Effector CD4-positive, alpha-beta T cell (primary cell): ENCODE results near the gene LRP6.

Experiments used
- DNase-seq: peaks from one replicate; pipeline ENCODE4 v3.0.0-alpha.2; 2020

Gene LRP6

DNA sequence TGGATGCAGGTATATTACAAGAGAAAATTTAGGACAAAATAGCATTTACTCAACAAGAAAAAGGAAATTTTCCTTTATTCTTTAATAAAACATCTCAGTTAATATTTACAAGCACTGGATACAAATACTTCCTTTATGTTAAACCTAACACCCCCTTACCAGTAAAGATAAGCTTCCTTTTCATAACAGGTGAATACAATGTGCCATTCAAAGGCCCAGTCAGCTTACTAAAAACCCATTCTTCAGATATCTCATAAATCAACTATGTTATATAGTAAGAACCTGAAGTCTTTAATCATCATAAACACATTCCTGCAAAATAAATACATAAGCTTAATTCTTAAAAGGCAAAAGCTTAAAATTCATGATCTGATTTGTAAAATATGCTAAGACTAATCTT lies 52.6 kb downstream of the LRP6 start:
- DNase-seq, result no peak

- DNase-seq, result no peak
Observed at GRCh38 chr12:12212769-12213168, 54.1 kb downstream of the LRP6 start.

DNA sequence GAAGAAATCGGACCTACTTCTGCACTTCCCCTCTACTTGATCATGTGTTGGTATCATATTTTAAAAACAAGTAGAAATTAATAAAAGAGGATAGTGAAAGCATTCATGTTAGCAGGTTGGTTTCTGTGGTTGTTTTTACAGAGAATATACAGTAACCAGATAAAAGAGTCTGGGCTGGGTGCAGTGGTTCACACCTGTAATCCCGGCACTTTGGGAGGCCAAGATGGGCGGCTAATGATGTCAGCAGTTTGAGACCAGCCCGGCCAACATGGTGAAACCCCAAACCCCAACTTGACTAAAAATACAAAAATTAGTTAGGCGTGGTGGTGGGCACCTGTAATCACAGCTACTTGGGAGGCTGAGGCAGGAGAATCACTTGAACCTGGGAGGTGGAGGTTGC lies 55.9 kb downstream of the LRP6 start:
- no peak for DNase-seq

GRCh38 chr12:12210416-12210815 lies 56.4 kb downstream of the LRP6 start:
- no peak for DNase-seq

GRCh38 chr12:12209675-12210074 lies 57.2 kb downstream of the LRP6 start:
- no peak for DNase-seq

DNA sequence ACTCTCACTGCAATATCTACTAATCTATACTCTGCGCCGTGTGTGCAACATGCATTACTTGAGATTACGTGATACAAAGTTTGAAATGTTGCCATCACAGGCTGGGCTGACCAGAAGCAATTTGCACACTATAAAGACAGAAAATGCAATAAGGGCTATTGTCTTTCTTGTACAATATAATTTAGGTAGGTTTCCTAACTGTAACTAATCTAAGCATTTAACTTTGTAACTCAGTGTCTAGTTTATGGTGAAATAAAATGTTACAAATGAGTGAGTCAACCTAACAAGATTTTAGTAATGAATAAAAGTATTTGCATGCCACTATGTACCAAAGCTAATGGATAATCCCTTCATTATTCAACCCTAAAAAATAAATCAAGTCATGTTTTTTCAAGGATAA lies 57.8 kb downstream of the LRP6 start:
- no peak for DNase-seq

GRCh38 chr12:12207746-12208145 lies 59.1 kb downstream of the LRP6 start:
- DNase-seq, result no peak

DNA sequence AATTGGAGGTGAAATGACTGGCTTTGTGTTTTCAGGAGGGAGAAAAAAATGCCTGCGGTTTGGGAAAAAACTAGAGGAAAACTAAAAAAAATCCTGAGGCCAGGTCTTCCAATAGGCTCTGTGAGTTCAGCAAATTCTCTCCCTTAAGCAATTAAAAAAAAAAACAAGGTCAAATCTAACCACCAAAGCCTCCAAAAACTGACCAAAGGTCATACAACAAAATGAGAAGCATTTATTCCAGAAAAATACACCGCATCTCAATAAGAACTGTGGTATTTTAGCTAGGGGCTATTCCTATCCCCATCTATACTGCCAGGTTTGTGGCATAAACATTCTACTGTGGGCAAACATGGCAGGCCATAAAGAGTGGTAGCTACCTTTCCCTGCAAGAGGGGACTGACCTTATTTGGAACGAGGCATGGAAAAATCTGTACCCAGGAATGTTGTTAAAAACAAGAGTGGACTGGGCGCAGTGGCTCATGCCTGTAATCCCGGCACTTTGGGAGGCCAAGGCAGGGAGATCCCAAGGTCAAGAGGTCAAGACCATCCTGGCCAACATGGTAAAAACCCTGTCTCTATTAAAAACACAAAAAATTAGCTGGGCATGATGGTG lies 60.0 kb downstream of the LRP6 start:
- no peak for DNase-seq

DNA sequence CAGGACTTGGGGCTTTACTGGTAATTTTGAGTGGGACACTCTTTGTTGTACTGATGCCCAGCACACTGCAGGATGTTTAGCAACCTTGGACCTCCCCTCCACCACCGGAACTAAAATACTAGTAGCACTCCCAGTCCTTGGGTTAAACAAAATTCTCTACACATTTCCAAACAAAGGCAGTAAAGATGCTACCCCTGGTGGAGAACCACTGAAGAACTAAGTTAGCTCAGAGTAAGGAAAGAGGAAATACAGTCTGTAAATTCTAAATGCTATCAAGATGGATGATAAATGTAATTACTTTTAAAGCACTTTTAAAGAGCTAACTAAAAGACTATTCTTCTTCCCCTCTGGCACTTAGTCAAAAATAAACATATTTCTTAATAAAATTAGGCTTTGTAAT lies 64.1 kb downstream of the LRP6 start:
- no peak for DNase-seq

GRCh38 chr12:12202105-12202504 lies 64.7 kb downstream of the LRP6 start:
- no peak for DNase-seq

DNA sequence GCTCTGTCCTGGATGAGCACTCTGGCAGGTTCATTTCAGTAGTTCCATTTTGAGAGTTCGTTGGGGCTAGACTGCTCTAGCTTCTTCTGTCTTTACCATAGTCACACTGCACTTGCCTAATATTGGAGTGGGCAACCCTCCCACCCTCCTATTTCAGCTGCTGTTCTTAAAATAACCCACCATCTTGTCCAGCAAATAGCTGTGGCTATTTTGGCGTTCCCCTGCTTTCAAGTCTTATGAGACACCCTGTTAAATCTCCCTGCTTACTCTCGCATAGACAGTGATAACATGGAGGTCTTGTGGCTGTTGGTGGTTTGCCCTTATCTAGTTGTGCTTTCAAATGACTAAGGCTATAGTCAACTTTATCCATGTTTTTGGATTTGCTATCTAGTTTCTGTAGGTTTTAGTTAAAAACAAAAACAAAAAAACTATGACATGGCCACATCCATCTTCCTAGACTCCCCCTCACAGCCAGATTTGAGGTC lies 65.5 kb downstream of the LRP6 start:
- no peak for DNase-seq

DNA sequence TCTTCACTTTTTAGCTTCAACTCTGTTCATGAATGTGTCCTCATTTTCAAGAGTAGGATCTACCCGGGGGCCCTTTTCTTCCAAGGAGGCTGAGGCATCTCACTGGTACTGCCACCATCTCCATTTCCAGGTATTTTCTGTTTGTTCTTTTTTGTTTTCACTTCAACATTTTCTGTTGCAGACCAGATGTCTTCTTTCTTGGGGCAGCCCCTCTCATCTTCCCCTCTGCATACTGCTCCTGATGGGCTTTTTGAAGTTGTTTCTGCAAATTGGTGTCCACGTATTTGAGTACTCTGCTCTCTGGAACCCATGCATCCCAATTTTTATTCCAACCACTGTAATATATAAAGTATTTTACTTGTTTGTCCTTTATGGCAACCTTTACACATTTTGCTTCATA lies 66.5 kb downstream of the LRP6 start:
- DNase-seq, result no peak

GRCh38 chr12:12198124-12198523 lies 68.7 kb downstream of the LRP6 start:
- no peak for DNase-seq

DNA sequence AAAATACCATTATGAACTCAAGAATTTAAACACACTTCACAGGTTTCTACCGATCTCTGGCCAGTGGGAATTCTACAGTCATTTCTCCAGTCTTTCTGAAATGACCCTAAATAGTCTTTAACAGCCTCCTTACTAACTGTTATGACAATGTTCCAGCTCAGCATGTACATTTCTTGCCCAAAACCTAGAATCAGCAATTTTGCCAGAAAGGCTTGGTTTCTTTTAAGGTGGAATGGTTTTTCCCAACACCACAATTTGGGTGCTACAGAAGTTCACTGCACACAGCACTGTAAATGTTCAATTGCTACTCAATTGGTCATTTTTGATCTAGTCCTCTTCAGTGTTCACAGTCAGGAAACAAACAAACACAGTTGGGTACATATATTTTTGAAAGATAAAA lies 69.7 kb downstream of the LRP6 start:
- DNase-seq, result no peak

- DNase-seq, result no peak
Observed at GRCh38 chr12:12195516-12195915, 71.3 kb downstream of the LRP6 start.

- no peak for DNase-seq
Observed at GRCh38 chr12:12195081-12195480, 71.8 kb downstream of the LRP6 start.

GRCh38 chr12:12194206-12194605 lies 72.6 kb downstream of the LRP6 start:
- no peak for DNase-seq

- no peak for DNase-seq
Observed at GRCh38 chr12:12191008-12191407, 75.8 kb downstream of the LRP6 start.

- no peak for DNase-seq
Observed at GRCh38 chr12:12190087-12190809, 76.6 kb downstream of the LRP6 start.

GRCh38 chr12:12185414-12185813 lies 81.4 kb downstream of the LRP6 start:
- no peak for DNase-seq

GRCh38 chr12:12182703-12183365 lies 84.0 kb downstream of the LRP6 start:
- DNase-seq, result no peak

- no peak for DNase-seq
Observed at GRCh38 chr12:12181511-12181910, 85.3 kb downstream of the LRP6 start.

- DNase-seq, result no peak
Observed at GRCh38 chr12:12180575-12180974, 86.3 kb downstream of the LRP6 start.

DNA sequence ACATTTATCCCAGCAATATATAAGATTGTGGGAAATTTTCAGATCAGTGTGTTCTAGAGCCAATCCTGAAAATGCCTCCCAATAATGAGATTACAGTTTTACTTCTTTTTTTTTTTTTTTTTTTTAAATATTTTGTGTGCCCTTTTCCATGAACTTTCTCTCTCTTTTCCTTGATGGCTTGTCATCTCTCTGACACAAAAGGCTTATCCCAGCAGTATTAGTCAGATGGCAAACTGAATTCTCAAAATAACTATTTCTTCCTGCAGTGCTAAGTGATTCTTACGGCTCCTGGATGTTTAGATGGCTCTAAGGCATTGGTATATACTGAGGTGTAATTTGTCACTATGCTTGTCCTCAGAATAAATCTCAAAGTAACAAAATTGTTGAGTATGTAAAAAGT lies 86.7 kb downstream of the LRP6 start:
- no peak for DNase-seq
